OCI-LY1 (cell line): Measurements from ENCODE around the gene XRCC1.
"Not testable (repeated sequence)": the region's sequence is repeated elsewhere in the genome, so short reads cannot be mapped to it uniquely, and the experiment has no call there.

Experiments used
- H2AFZ ChIP-seq: fragments of 200-600 bp; sonication (generic), shearing (Covaris generic); 2 replicates; pipeline ENCODE4 v1.6.0; 2014; ENCODE audit warnings: antibody characterized with exemption, mild to moderate bottlenecking, low read length
- H3F3A ChIP-seq: fragments of 200-600 bp; sonication (generic), shearing (Covaris generic); 2 replicates; pipeline ENCODE4 v1.6.0; 2014; ENCODE audit warnings: mild to moderate bottlenecking, antibody characterized with exemption, low read length, moderate library complexity; ENCODE audit not compliant: insufficient read depth
- H3K27ac ChIP-seq: fragments of 200-600 bp; sonication (generic); 2 replicates; pipeline ENCODE4 v1.5.1; 2014; ENCODE audit warnings: low read length, mixed run types, mild to moderate bottlenecking, low read depth; ENCODE audit not compliant: poor library complexity, severe bottlenecking
- H3K27me3 ChIP-seq: fragments of 200-600 bp; sonication (generic); 2 replicates; pipeline ENCODE4 v1.6.0; 2014; ENCODE audit warnings: antibody characterized with exemption, mild to moderate bottlenecking, low read length, moderate library complexity; ENCODE audit not compliant: insufficient read depth
- H3K36me3 ChIP-seq: fragments of 200-600 bp; sonication (generic); 2 replicates; pipeline ENCODE4 v1.6.1; 2014; ENCODE audit warnings: mild to moderate bottlenecking, antibody characterized with exemption, low read length, moderate library complexity, mixed read lengths; ENCODE audit not compliant: insufficient read depth
- H3K4me1 ChIP-seq: fragments of 200-600 bp; sonication (generic); 2 replicates; pipeline ENCODE4 v1.5.1; 2014; ENCODE audit warnings: mild to moderate bottlenecking, low read length, moderate library complexity; ENCODE audit not compliant: insufficient read depth, severe bottlenecking
- H3K4me2 ChIP-seq: fragments of 200-600 bp; sonication (generic), shearing (Covaris generic); 2 replicates; pipeline ENCODE4 v1.6.1; 2014; ENCODE audit warnings: low read length
- H3K4me3 ChIP-seq: fragments of 200-600 bp; sonication (generic); 2 replicates; pipeline ENCODE4 v1.5.1; 2014; ENCODE audit warnings: low read length, low read depth, mild to moderate bottlenecking, mixed read lengths; ENCODE audit not compliant: poor library complexity, severe bottlenecking
- H3K79me2 ChIP-seq: fragments of 200-600 bp; shearing (Covaris generic); 2 replicates; pipeline ENCODE4 v1.6.1; 2016; ENCODE audit warnings: mixed run types, low read length, mixed read lengths; ENCODE audit not compliant: insufficient read depth
- H3K9ac ChIP-seq: fragments of 200-600 bp; sonication (generic), shearing (Covaris generic); 2 replicates; pipeline ENCODE4 v1.6.1; 2014; ENCODE audit warnings: mild to moderate bottlenecking, low read length, mixed read lengths
- H3K9me2 ChIP-seq: fragments of 200-600 bp; sonication (generic), shearing (Covaris generic); 2 replicates; pipeline ENCODE4 v1.6.1; 2014; ENCODE audit warnings: low read depth, mild to moderate bottlenecking, low read length, mixed read lengths
- H3K9me3 ChIP-seq: fragments of 200-600 bp; shearing (Covaris generic); 2 replicates; pipeline ENCODE4 v1.6.1; 2014; ENCODE audit warnings: low read length, mixed read lengths
- H4K20me1 ChIP-seq: fragments of 200-600 bp; sonication (generic), shearing (Covaris generic); 2 replicates; pipeline ENCODE4 v1.6.0; 2016; ENCODE audit warnings: mild to moderate bottlenecking, low read length; ENCODE audit not compliant: insufficient read depth
- CTCF ChIP-seq: fragments of 200-600 bp; sonication (generic), shearing (Covaris generic); IDR thresholded peaks from 2 replicates; pipeline ENCODE4 v1.5.1; 2017; ENCODE audit warnings: mild to moderate bottlenecking, antibody characterized with exemption, low read length, moderate library complexity, mixed read lengths
- EZH2 ChIP-seq: fragments of 200-600 bp; sonication (generic), shearing (Covaris generic); IDR thresholded peaks from 2 replicates; pipeline ENCODE4 v1.8.0; 2017; ENCODE audit warnings: borderline replicate concordance, mixed run types, mild to moderate bottlenecking, antibody characterized with exemption, low read length, moderate library complexity, mixed read lengths

XRCC1 gene

GRCh38 chr19:43606569-43607229 lies 31.4 kb upstream of the XRCC1 start:
- no peak overlapping the region for H3K27ac ChIP-seq
- H3K9me3 ChIP-seq, result no peaks in the 10 kb centered on the region
- no peaks in the 10 kb centered on the region for H3K4me1 ChIP-seq
- H3K79me2 ChIP-seq, result no peaks in the 10 kb centered on the region
- TF ChIP-seq EZH2 (no peak), CTCF (no peak)
- H4K20me1 ChIP-seq, result no peaks in the 10 kb centered on the region
- H3F3A ChIP-seq, result no peaks in the 10 kb centered on the region
- H3K27me3 ChIP-seq, result no peaks in the 10 kb centered on the region
- H3K9me2 ChIP-seq, result no peaks in the 10 kb centered on the region
- H3K4me2 ChIP-seq, result no peak overlapping the region
- no peak overlapping the region for H3K9ac ChIP-seq
- H3K4me3 ChIP-seq, result no peak overlapping the region
- no peak overlapping the region for H2AFZ ChIP-seq
- H3K36me3 ChIP-seq, result peaks cover 54% of the 10 kb centered on the region

GRCh38 chr19:43605875-43606568 lies 30.7 kb upstream of the XRCC1 start:
- Histone ChIP-seq H2AFZ (no peak overlapping the region), H3K9me2 (no peaks in the 10 kb centered on the region), H3K4me1 (no peaks in the 10 kb centered on the region), H4K20me1 (no peaks in the 10 kb centered on the region), H3K4me3 (no peak overlapping the region), H3F3A (no peaks in the 10 kb centered on the region), H3K27me3 (no peaks in the 10 kb centered on the region), H3K4me2 (no peak overlapping the region), H3K79me2 (no peaks in the 10 kb centered on the region), H3K9ac (no peak overlapping the region), H3K36me3 (peaks cover 53% of the 10 kb centered on the region), H3K27ac (no peak overlapping the region), H3K9me3 (no peaks in the 10 kb centered on the region)
- TF ChIP-seq EZH2, result no peak
- TF ChIP-seq CTCF, result no peak

GRCh38 chr19:43600326-43600725 lies 25.0 kb upstream of the XRCC1 start:
- not testable (repeated sequence) for H3K27me3 ChIP-seq, H3K4me3 ChIP-seq, H3K9me3 ChIP-seq, H3K9ac ChIP-seq, H3K9me2 ChIP-seq, H2AFZ ChIP-seq, H3F3A ChIP-seq, H4K20me1 ChIP-seq, H3K27ac ChIP-seq, H3K4me2 ChIP-seq
- H3K36me3 ChIP-seq, result peaks cover 39% of the 10 kb centered on the region
- peaks cover 20% of the 10 kb centered on the region for H3K4me1 ChIP-seq
- peaks cover 15% of the 10 kb centered on the region for H3K79me2 ChIP-seq
